SK-N-MC (cell line): ENCODE results near the gene OR8H2.

ENCODE experiments used
- EZH2 ChIP-seq: fragments of 200-600 bp; sonication (generic); IDR thresholded peaks from one replicate; pipeline ENCODE4 v1.6.1; 2017; ENCODE audit warnings: antibody characterized with exemption
- POLR2AphosphoS5 ChIP-seq: IDR thresholded peaks from 2 replicates; pipeline ENCODE4 v1.6.1; 2012; ENCODE audit warnings: mild to moderate bottlenecking, low read depth, low read length, borderline replicate concordance

DNA sequence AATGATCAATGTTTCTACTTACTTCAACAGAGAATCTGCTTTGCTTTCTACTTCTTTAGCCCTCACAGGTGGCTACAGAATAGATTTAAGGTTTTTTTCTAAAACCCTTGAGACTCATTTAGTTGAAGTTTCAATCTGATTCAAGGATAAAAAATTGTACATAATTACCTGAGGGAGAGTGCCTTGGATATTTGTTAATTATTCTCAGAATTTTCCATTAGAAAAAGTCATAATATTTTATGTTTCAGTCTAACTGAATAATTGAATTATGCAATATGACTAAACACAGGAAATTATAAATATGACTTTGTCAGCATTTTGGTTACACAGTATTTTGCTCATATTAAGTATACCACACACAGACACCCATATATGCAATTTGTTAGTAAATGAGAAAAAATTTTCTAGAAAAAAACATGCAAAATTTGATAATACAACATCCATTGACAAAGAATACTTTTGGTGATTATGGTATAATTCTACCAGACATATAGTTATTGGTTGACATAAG, 36.7 kb downstream of the OR8H2 start, which contains the start of gene OR8J3:
- TF ChIP-seq POLR2AphosphoS5 (no peak), EZH2 (no peak)
